GM19035 (cell line): Measurements from ENCODE around the gene ABCA6.
"Not testable (repeated sequence)": the region's sequence is repeated elsewhere in the genome, so short reads cannot be mapped to it uniquely, and the experiment has no call there.

ENCODE experiments used
- ATAC-seq: cut with Tn5 transposase; IDR thresholded peaks from one replicate; pipeline ENCODE4 v1.9.1; 2021; ENCODE audit not compliant: unreplicated experiment

The ABCA6 gene

GRCh38 chr17:69141431-69142174 is at the start of gene ABCA6:
Gene ABCA6 (minus strand): TSS chr17:69141895. CDS start chr17:69140703, 1,192 bp downstream.
- ATAC-seq = no peak

GRCh38 chr17:69188796-69189195 is 47.1 kb upstream of the ABCA6 start:
- no peak for ATAC-seq

- ATAC-seq = no peak
Measured at GRCh38 chr17:69188064-69188463, 46.4 kb upstream of the ABCA6 start.

GRCh38 chr17:69187294-69187693 is 45.6 kb upstream of the ABCA6 start:
- ATAC-seq = no peak

- ATAC-seq = no peak
Measured at GRCh38 chr17:69179227-69179952, 37.7 kb upstream of the ABCA6 start.

- no peak for ATAC-seq
Measured at GRCh38 chr17:69176457-69176795, 34.7 kb upstream of the ABCA6 start.

- ATAC-seq = no peak
Measured at GRCh38 chr17:69175625-69176456, 34.1 kb upstream of the ABCA6 start.

GRCh38 chr17:69175262-69175624 is 33.5 kb upstream of the ABCA6 start:
- ATAC-seq = no peak

- no peak for ATAC-seq
Measured at GRCh38 chr17:69173118-69173517, 31.4 kb upstream of the ABCA6 start.

GRCh38 chr17:69170377-69170776 is 28.7 kb upstream of the ABCA6 start:
- no peak for ATAC-seq

- not testable (repeated sequence) for ATAC-seq
Measured at GRCh38 chr17:69168642-69169041, 26.9 kb upstream of the ABCA6 start.

GRCh38 chr17:69166957-69167356 is 25.3 kb upstream of the ABCA6 start:
- no peak for ATAC-seq

- no peak for ATAC-seq
Measured at GRCh38 chr17:69164206-69164605, 22.5 kb upstream of the ABCA6 start.

- no peak for ATAC-seq
Measured at GRCh38 chr17:69159418-69159817, 17.7 kb upstream of the ABCA6 start.

- ATAC-seq = no peak
Measured at GRCh38 chr17:69154267-69154666, 12.6 kb upstream of the ABCA6 start.

- no peak for ATAC-seq
Measured at GRCh38 chr17:69150333-69150732, 8.6 kb upstream of the ABCA6 start.

- ATAC-seq = no peak
Measured at GRCh38 chr17:69147460-69147859, 5.8 kb upstream of the ABCA6 start.

- ATAC-seq = no peak
Measured at GRCh38 chr17:69144331-69145255, 2.9 kb upstream of the ABCA6 start.

GRCh38 chr17:69143683-69144231 is 2.1 kb upstream of the ABCA6 start:
- no peak for ATAC-seq

- no peak for ATAC-seq
Measured at GRCh38 chr17:69143151-69143550, 1.5 kb upstream of the ABCA6 start.
